ENCODE measurements around the gene C9orf40. TPM values are rescaled to one million over a fixed set of nuclear protein-coding genes. Genes with fewer than 3 reads are reported as not detected.

The C9orf40 gene
- total and polyA plus RNA-seq, 2 donors from 2014 or later = 2.3 to 5.2 TPM

GRCh38 chr9:74901001-74901400, 51.7 kb downstream of the C9orf40 start:
- no peaks in the 10 kb centered on the region for H3K36me3 ChIP-seq (ENCODE audit: control insufficient read depth in 2 of 3, insufficient read depth in 3 of 3, low read length in 3 of 3)
- H3K4me1 ChIP-seq (ENCODE audit: control insufficient read depth in 2 of 3, insufficient read depth in 2 of 3, low read depth in 1 of 3, low read length in 3 of 3) = no peaks in the 10 kb centered on the region
- no peak overlapping the region for H3K27ac ChIP-seq (ENCODE audit: low read depth in 2 of 2, low read length in 2 of 2)
- intact Hi-C loops (cut with DNase I) = no loop called here
- FAIRE-seq = no peak
- no peak overlapping the region for H3K4me3 ChIP-seq (ENCODE audit: low read length in 3 of 3)
- no peak overlapping the region for H3K9ac ChIP-seq (ENCODE audit: low read length in 3 of 3)
- no peaks in the 10 kb centered on the region for H3K27me3 ChIP-seq (ENCODE audit: control insufficient read depth, insufficient read depth, low read length)
- TF ChIP-seq CTCF (IDR thresholded peaks at IDR 0.05; ENCODE audit: borderline replicate concordance, extremely low read depth, insufficient read depth) = no peak
- no peaks in the 10 kb centered on the region for H3K9me3 ChIP-seq (ENCODE audit: control insufficient read depth in 2 of 3, insufficient read depth in 1 of 3, low read length in 3 of 3)
- DNase-seq = no peak

Other genes starting within 250 kb of the C9orf40 start
- gene TRPM6, start 65.0 kb downstream of the C9orf40 start, total RNA-seq = 1.3 TPM
- 2.0 TPM for gene TRPM6, start 65.0 kb downstream of the C9orf40 start, polyA plus RNA-seq (ENCODE audit: insufficient read depth, low read depth, low replicate concordance)
- 17.2 TPM for gene CARNMT1, start 75.4 kb upstream of the C9orf40 start, total RNA-seq
- gene CARNMT1, start 75.4 kb upstream of the C9orf40 start, polyA plus RNA-seq (ENCODE audit: insufficient read depth, low read depth, low replicate concordance) = 8.2 TPM
- 42.3 TPM for gene NMRK1, start 135.2 kb upstream of the C9orf40 start, total RNA-seq
- 67.8 TPM for gene NMRK1, start 135.2 kb upstream of the C9orf40 start, polyA plus RNA-seq (ENCODE audit: insufficient read depth, low read depth, low replicate concordance)
- gene OSTF1, start 135.6 kb upstream of the C9orf40 start, total RNA-seq = 52.7 TPM
- 42.8 TPM for gene OSTF1, start 135.6 kb upstream of the C9orf40 start, polyA plus RNA-seq (ENCODE audit: insufficient read depth, low read depth, low replicate concordance)

Data from kidney (tissue), 14 donors.